ENCODE measurements around the gene FMNL2.

The FMNL2 gene

GRCh38 chr2:152650768-152651371 is 315.9 kb downstream of the FMNL2 start:
- Mint-ChIP-seq H3K27ac (peak overlapping the region; percentile 43), H3K27me3 (no peaks in the 10 kb centered on the region), H3K9me3 (no peaks in the 10 kb centered on the region), H3K36me3 (peaks cover 7 to 16% of the 10 kb centered on the region in 2 donors), H3K4me3 (no peak overlapping the region), H3K4me1 (peaks cover 0 to 2% of the 10 kb centered on the region in 2 donors)
- ATAC-seq (replicated peaks) (no peak), DNase-seq (no peak)

GRCh38 chr2:152651834-152652233 is 316.9 kb downstream of the FMNL2 start:
- H3K27me3 Mint-ChIP-seq: no peaks in the 10 kb centered on the region
- DNase-seq: no peak
- no peak overlapping the region for H3K27ac Mint-ChIP-seq

GRCh38 chr2:152655880-152656279 is 320.9 kb downstream of the FMNL2 start:
- H3K4me3 Mint-ChIP-seq: no peak overlapping the region
- no peaks in the 10 kb centered on the region for H3K27me3 Mint-ChIP-seq
- H3K36me3 Mint-ChIP-seq: peaks cover 19 to 32% of the 10 kb centered on the region in 2 donors
- H3K4me1 Mint-ChIP-seq: peaks cover 0 to 5% of the 10 kb centered on the region in 2 donors
- no peaks in the 10 kb centered on the region for H3K9me3 Mint-ChIP-seq
- no peak overlapping the region for H3K27ac Mint-ChIP-seq
- DNase-seq: no peak
- no peak for ATAC-seq (replicated peaks)

More at GRCh38 chr2:152651834-152652233, 316.9 kb downstream of the FMNL2 start:
- no peaks in the 10 kb centered on the region for H3K9me3 Mint-ChIP-seq
- peaks cover 11 to 24% of the 10 kb centered on the region in 2 donors for H3K36me3 Mint-ChIP-seq
- peaks cover 0 to 2% of the 10 kb centered on the region in 2 donors for H3K4me1 Mint-ChIP-seq
- ATAC-seq (replicated peaks): no peak
- no peak overlapping the region for H3K4me3 Mint-ChIP-seq

GRCh38 chr2:152657043-152657442 is 322.1 kb downstream of the FMNL2 start:
- DNase-seq (no peak), ATAC-seq (replicated peaks) (peak; percentile 42 to 81)
- Mint-ChIP-seq H3K36me3 (peaks cover 16 to 27% of the 10 kb centered on the region in 2 donors), H3K27ac (peak overlapping the region; percentile 56), H3K4me1 (peaks cover 0 to 5% of the 10 kb centered on the region in 2 donors), H3K9me3 (no peaks in the 10 kb centered on the region), H3K4me3 (no peak overlapping the region), H3K27me3 (no peaks in the 10 kb centered on the region)

GRCh38 chr2:152658221-152658620 is 323.2 kb downstream of the FMNL2 start:
- peaks cover 16 to 32% of the 10 kb centered on the region in 2 donors for H3K36me3 Mint-ChIP-seq
- no peak overlapping the region for H3K4me3 Mint-ChIP-seq

GRCh38 chr2:152661076-152661475 is 326.1 kb downstream of the FMNL2 start:
- Mint-ChIP-seq H3K4me3 (no peak overlapping the region), H3K36me3 (peaks cover 25 to 47% of the 10 kb centered on the region in 2 donors), H3K4me1 (peaks cover 0 to 5% of the 10 kb centered on the region in 2 donors), H3K27me3 (no peaks in the 10 kb centered on the region), H3K27ac (no peak overlapping the region), H3K9me3 (no peaks in the 10 kb centered on the region)
- ATAC-seq (replicated peaks) (no peak), DNase-seq (no peak)

More at GRCh38 chr2:152658221-152658620, 323.2 kb downstream of the FMNL2 start:
- H3K27ac Mint-ChIP-seq: no peak overlapping the region
- DNase-seq (no peak), ATAC-seq (replicated peaks) (no peak)
- peaks cover 0 to 5% of the 10 kb centered on the region in 2 donors for H3K4me1 Mint-ChIP-seq
- no peaks in the 10 kb centered on the region for H3K9me3 Mint-ChIP-seq
- no peaks in the 10 kb centered on the region for H3K27me3 Mint-ChIP-seq

- Mint-ChIP-seq H3K4me1 (no peaks in the 10 kb centered on the region), H3K9me3 (no peaks in the 10 kb centered on the region), H3K4me3 (no peak overlapping the region), H3K27me3 (no peaks in the 10 kb centered on the region), H3K27ac (no peak overlapping the region), H3K36me3 (peaks cover 22 to 43% of the 10 kb centered on the region in 2 donors)
- ATAC-seq (replicated peaks) (no peak), DNase-seq (no peak)
These were observed 329.8 kb downstream of the FMNL2 start for GRCh38 chr2:152664725-152665124.

- Mint-ChIP-seq H3K27ac (no peak overlapping the region), H3K4me1 (no peaks in the 10 kb centered on the region), H3K9me3 (no peaks in the 10 kb centered on the region), H3K27me3 (no peaks in the 10 kb centered on the region), H3K36me3 (peaks cover 19 to 40% of the 10 kb centered on the region in 2 donors), H3K4me3 (no peak overlapping the region)
- DNase-seq (no peak), ATAC-seq (replicated peaks) (no peak)
These were observed 339.4 kb downstream of the FMNL2 start for GRCh38 chr2:152674334-152674733.

- no peak for ATAC-seq (replicated peaks)
- no peak for DNase-seq
- no peak overlapping the region for H3K4me3 Mint-ChIP-seq
- H3K27ac Mint-ChIP-seq: no peak overlapping the region
- H3K36me3 Mint-ChIP-seq: peaks cover 25 to 40% of the 10 kb centered on the region in 2 donors
- H3K9me3 Mint-ChIP-seq: no peaks in the 10 kb centered on the region
- H3K27me3 Mint-ChIP-seq: no peaks in the 10 kb centered on the region
- no peaks in the 10 kb centered on the region for H3K4me1 Mint-ChIP-seq
These were observed 341.5 kb downstream of the FMNL2 start for GRCh38 chr2:152676461-152676860.

- H3K4me1 Mint-ChIP-seq: peaks cover 5 to 12% of the 10 kb centered on the region in 2 donors
- DNase-seq (no peak), ATAC-seq (replicated peaks) (no peak)
- H3K9me3 Mint-ChIP-seq: no peaks in the 10 kb centered on the region
- no peak overlapping the region for H3K4me3 Mint-ChIP-seq
- no peak overlapping the region for H3K27ac Mint-ChIP-seq
- no peaks in the 10 kb centered on the region for H3K27me3 Mint-ChIP-seq
- H3K36me3 Mint-ChIP-seq: peaks cover 27 to 39% of the 10 kb centered on the region in 2 donors
These were observed 343.8 kb downstream of the FMNL2 start for GRCh38 chr2:152678808-152679207.

- Mint-ChIP-seq H3K9me3 (no peaks in the 10 kb centered on the region), H3K36me3 (peaks cover 33 to 45% of the 10 kb centered on the region in 2 donors), H3K4me1 (peaks cover 9 to 21% of the 10 kb centered on the region in 2 donors), H3K27ac (no peak overlapping the region), H3K4me3 (no peak overlapping the region), H3K27me3 (no peaks in the 10 kb centered on the region)
- DNase-seq (no peak), ATAC-seq (replicated peaks) (no peak)
These were observed 347.7 kb downstream of the FMNL2 start for GRCh38 chr2:152682663-152683062.

- no peak for ATAC-seq (replicated peaks)
- H3K9me3 Mint-ChIP-seq: no peaks in the 10 kb centered on the region
- peaks cover 39 to 49% of the 10 kb centered on the region in 2 donors for H3K36me3 Mint-ChIP-seq
These were observed 348.4 kb downstream of the FMNL2 start for GRCh38 chr2:152683400-152683799.

GRCh38 chr2:152686321-152686720 is 351.3 kb downstream of the FMNL2 start:
- DNase-seq (no peak), ATAC-seq (replicated peaks) (no peak)
- no peaks in the 10 kb centered on the region for H3K27me3 Mint-ChIP-seq
- no peak overlapping the region for H3K4me3 Mint-ChIP-seq
- H3K27ac Mint-ChIP-seq: no peak overlapping the region
- H3K4me1 Mint-ChIP-seq: peaks cover 11 to 21% of the 10 kb centered on the region in 2 donors
- H3K9me3 Mint-ChIP-seq: no peaks in the 10 kb centered on the region
- H3K36me3 Mint-ChIP-seq: peaks cover 33 to 45% of the 10 kb centered on the region in 2 donors

More at GRCh38 chr2:152683400-152683799, 348.4 kb downstream of the FMNL2 start:
- Mint-ChIP-seq H3K4me3 (no peak overlapping the region), H3K27me3 (no peaks in the 10 kb centered on the region), H3K4me1 (peaks cover 9 to 21% of the 10 kb centered on the region in 2 donors), H3K27ac (no peak overlapping the region)
- no peak for DNase-seq

- peaks cover 11 to 14% of the 10 kb centered on the region in 2 donors for H3K36me3 Mint-ChIP-seq
- no peaks in the 10 kb centered on the region for H3K9me3 Mint-ChIP-seq
- H3K27ac Mint-ChIP-seq: no peak overlapping the region
- peaks cover 6 to 7% of the 10 kb centered on the region in 2 donors for H3K4me1 Mint-ChIP-seq
- H3K27me3 Mint-ChIP-seq: no peaks in the 10 kb centered on the region
- no peak for DNase-seq
- ATAC-seq (replicated peaks): peak; percentile 97 to 98
- H3K4me3 Mint-ChIP-seq: no peak overlapping the region
These were observed 358.1 kb downstream of the FMNL2 start for GRCh38 chr2:152693033-152693432.

GRCh38 chr2:152694161-152694661 is 359.2 kb downstream of the FMNL2 start:
- DNase-seq (no peak), ATAC-seq (replicated peaks) (peak; percentile 43 to 47)
- peak overlapping the region; percentile 92 for H3K27ac Mint-ChIP-seq
- peaks cover 7 to 8% of the 10 kb centered on the region in 2 donors for H3K36me3 Mint-ChIP-seq
- H3K4me3 Mint-ChIP-seq: peak overlapping the region; percentile 55 to 74
- no peaks in the 10 kb centered on the region for H3K9me3 Mint-ChIP-seq
- H3K4me1 Mint-ChIP-seq: peaks cover 6 to 7% of the 10 kb centered on the region in 2 donors
- no peaks in the 10 kb centered on the region for H3K27me3 Mint-ChIP-seq
